CD4-positive, alpha-beta T cell treated with Interleukin-6 for 4 hours (primary cell): ENCODE results near the gene INTS11.

Source experiments
- DNase-seq: peaks from one replicate; pipeline ENCODE4 v3.0.0-alpha.2; 2020; ENCODE audit warnings: mixed read lengths

The INTS11 gene

DNA sequence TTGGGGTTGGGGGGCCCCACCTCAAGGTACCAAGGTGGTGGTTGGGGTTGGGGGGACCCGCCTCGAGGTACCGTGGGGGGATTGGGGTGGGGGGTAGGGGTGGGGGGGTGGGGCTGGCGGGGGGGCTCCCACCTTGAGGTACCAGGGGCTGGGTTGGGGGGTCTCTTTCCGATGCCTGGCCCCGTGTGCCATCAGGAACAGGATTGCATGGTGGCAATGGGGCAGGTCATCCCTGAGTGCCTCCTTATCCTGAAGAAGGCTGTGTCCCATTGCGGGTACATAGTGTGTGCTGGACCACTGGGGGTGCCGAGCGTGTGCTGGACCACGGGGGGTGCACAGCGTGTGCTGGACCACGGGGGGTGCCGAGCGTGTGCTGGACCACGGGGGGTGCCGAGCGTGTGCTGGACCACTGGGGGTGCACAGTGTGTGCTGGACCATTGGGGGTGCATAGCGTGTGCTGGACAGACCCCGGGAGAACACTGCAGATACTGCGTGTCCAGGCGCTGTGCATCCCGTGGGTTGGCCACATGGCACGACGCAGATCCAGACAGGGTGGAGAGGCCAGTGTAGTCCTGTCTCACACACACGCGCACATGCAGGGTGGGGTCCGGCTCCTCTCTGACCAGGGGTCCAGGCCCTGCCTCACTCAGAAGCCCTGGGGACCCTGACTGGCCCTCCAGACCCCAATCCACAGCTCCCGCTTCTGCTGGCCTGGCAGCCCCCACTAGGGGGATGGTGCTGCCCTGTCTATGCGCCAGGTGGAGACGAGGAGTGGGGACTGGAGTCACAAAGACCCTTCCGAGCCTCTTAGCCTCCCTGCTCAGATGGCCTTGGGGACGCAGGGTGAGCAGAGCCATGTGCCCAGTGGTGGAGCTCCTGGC is 40.0 kb downstream of the INTS11 start:
- no peak for DNase-seq

DNA sequence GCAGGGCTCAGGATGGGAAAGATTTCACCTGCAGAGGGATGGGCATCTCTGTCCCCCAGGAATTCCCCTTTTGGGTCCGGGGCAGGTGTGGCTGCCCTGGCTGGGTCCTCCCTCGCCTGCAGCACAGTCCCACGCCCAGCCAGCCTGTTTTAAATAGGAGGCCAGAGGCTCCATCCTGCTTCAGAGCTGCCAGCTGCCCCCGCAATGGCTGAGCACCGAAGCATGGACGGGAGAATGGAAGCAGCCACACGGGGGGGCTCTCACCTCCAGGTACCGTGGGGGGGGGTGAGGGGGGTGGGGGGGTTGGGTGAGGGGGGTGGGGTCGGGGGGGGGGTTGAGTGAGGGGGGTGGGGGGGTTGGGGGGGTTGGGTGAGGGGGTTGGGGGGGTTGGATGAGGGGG is 40.6 kb downstream of the INTS11 start:
- no peak for DNase-seq

GRCh38 chr1:1282998-1283397 is 41.5 kb downstream of the INTS11 start:
- DNase-seq = no peak

- DNase-seq = no peak
These were observed 42.7 kb downstream of the INTS11 start for GRCh38 chr1:1281533-1282321.

GRCh38 chr1:1280782-1281481 is 43.5 kb downstream of the INTS11 start:
- DNase-seq = no peak

- no peak for DNase-seq
These were observed 45.4 kb downstream of the INTS11 start for GRCh38 chr1:1279028-1279427.

- no peak for DNase-seq
These were observed 45.8 kb downstream of the INTS11 start for GRCh38 chr1:1278620-1279019.

DNA sequence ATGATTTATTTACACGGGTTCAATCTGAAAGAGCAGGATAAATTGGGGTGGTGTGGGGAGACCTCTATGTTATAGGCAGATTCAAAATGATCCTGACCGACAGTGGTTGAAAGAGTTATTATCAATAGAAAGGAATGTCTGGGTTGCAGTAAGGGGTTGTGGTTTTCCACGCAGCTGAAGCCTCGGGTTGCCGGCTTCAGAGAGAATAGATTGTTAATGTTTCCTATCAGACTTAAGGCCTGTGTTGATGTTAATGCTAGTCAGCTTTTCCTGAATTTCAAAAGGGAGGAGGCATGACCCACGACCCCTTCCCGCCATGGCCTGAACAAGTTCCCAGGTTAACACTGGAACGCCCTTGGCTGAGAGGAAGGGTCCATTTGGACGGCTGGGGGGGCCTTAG is 48.6 kb downstream of the INTS11 start:
- no peak for DNase-seq

- no peak for DNase-seq
These were observed 49.5 kb downstream of the INTS11 start for GRCh38 chr1:1274931-1275431.

- no peak for DNase-seq
These were observed 50.0 kb downstream of the INTS11 start for GRCh38 chr1:1274299-1274930.

DNA sequence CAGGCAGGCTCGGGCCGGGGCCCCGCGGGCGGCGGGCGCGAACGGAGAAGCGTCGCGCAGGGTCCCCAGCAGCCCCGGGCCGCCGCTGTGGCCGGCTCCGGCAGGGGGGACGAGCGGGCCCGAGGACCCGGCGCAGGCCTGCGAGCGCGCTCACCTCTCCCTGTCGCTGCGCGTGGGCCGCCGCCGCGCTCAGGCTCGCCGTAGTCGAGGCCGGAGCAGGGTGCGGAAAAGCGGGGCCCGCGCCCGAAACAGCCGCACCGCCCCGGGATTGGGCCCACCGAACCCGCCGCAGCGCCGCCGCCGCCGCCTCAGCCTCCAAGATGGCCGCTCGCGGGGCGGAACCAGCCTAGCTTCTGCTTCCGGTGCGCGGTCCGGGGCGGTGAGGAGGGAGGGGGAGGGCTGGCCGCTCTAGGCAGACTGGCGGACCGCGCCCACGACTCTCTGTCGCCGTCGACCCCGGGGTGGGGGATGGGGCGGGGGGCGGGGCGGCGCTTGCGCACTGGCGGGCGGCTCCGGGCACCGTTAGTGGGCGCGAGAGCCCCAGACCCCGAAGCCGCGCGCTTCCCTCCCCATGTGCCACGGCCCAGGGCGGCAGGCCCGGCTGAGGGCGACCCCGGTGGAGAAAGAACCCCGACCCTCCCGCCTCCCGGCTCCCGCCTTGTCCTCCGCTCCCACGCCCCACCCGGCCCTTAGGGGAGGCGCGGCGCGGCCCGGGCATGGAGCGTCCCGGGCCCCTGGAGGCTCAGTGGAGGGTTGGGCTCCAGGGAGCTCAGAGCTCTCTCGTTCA is 50.8 kb downstream of the INTS11 start, which contains the start of gene UBE2J2:
Gene UBE2J2, minus strand, starts transcription at position 343 of the 787 bp plus-strand sequence. CDS start 5,862 bp downstream, outside the sequence.
- peak; percentile 95 for DNase-seq

- no peak for DNase-seq
These were observed 51.3 kb downstream of the INTS11 start for GRCh38 chr1:1273209-1273511.

- no peak for DNase-seq
These were observed 51.9 kb downstream of the INTS11 start for GRCh38 chr1:1272341-1273208.

- DNase-seq = no peak
These were observed 53.6 kb downstream of the INTS11 start for GRCh38 chr1:1270813-1271212.

- no peak for DNase-seq
These were observed 56.2 kb downstream of the INTS11 start for GRCh38 chr1:1268284-1268682.

- no peak for DNase-seq
These were observed 56.8 kb downstream of the INTS11 start for GRCh38 chr1:1267488-1268283.

GRCh38 chr1:1264868-1265272 is 59.6 kb downstream of the INTS11 start:
- peak; percentile 27 for DNase-seq

- DNase-seq = no peak
These were observed 60.4 kb downstream of the INTS11 start for GRCh38 chr1:1264026-1264425.

- DNase-seq = no peak
These were observed 61.7 kb downstream of the INTS11 start for GRCh38 chr1:1262758-1263157.

- no peak for DNase-seq
These were observed 62.4 kb downstream of the INTS11 start for GRCh38 chr1:1262071-1262470.
